HCEC 1CT (cell line): ENCODE measurements around the gene SLC35B4.

Experiments used
- DNase-seq: peaks from one replicate; pipeline ENCODE4 v3.0.0-alpha.2; 2017

Gene SLC35B4, protein sequence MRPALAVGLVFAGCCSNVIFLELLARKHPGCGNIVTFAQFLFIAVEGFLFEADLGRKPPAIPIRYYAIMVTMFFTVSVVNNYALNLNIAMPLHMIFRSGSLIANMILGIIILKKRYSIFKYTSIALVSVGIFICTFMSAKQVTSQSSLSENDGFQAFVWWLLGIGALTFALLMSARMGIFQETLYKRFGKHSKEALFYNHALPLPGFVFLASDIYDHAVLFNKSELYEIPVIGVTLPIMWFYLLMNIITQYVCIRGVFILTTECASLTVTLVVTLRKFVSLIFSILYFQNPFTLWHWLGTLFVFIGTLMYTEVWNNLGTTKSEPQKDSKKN

DNA sequence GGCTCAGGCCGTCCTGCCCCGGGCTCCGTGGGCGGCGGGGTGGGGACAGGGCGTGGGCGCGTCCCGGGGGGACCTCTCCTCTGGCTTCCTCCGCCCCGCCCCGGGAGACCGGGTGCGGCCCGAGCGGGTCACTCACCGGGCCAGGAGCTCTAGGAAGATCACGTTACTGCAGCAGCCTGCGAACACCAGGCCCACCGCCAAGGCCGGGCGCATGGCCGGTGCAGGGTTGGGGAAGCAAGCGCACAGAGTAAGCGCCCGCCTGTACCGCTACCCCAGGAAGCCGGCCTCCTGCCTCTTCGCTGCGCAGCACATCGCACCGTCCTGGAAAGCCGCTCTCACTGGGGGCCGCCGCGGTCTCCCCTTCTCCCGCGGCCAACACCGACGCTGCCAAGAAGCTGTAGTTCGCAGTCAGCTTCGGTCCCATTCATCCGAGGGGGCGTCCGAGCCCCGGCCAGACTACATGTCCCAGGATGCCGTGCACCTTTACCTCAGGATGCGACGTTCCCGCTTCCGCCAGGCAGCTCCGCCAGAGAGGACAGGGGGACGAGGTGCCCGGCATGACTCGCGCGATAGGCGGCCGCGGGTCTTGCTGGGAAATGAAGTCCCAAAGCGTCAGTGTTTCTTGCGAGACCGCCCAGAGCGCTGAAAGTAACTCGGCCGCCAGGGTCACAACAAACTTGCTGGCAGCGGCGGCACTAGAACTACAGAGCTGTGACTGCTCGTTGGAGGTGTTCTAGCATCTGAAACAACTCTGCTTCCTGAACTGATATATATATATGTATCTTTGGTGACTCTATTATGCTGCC, at the start of gene SLC35B4:
SLC35B4 (minus strand) TSS at position 392 of the 806 bp plus-strand sequence; CDS start at position 213, 179 bp downstream.
- DNase-seq = peak; percentile 98

DNA sequence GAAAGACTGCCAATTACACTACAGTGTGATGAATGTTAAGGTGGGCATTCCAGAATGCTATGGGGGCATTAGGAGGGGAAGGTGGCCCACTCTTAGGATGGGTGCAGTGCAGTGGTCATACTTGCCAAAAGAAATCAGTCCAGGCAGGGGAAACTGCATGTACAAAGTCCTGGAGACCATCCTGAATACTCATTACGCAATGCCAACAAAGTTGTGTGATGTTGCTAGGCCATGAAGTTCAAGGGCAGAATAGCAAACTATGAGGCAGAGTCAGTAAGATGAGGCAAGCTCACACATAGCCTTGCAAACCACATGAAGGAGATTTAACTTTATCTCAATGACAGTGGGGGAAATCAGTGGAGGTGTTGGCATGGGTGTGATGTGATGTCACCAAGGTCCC, 49.8 kb upstream of the SLC35B4 start:
- no peak for DNase-seq

DNA sequence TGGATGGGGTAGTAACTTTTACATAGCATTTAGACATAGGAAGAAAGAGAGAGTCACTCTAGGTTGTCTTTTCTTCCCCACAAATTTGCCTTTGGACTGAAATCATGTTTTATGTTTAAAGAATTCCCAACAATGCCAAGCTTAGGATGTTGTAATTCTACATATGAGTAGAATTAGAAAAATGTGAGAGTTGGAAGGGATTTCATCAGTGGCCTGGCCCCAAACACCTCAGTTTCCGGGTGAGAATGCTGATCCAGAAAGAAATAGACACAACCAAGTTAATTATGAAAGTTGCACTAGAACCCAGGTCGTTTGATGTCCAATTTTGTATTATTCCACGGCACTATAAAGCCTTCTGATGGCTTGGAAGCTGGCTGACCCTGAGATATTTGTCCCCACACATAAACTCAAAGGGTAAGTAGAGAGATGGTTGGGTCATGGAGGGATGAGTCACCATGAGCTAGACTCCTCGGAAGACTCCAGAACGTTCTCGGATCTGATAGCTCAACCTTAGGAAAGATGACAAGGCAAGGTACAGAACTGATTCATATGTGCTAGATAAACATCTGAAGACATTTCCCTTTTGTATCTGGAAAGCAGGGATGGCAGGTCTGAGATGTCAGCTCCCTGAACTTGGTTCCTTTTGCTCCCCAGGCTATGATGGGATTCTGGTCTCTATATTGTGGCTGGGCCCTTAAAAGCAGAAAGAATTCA, 48.8 kb upstream of the SLC35B4 start:
- peak; percentile 87 for DNase-seq

DNA sequence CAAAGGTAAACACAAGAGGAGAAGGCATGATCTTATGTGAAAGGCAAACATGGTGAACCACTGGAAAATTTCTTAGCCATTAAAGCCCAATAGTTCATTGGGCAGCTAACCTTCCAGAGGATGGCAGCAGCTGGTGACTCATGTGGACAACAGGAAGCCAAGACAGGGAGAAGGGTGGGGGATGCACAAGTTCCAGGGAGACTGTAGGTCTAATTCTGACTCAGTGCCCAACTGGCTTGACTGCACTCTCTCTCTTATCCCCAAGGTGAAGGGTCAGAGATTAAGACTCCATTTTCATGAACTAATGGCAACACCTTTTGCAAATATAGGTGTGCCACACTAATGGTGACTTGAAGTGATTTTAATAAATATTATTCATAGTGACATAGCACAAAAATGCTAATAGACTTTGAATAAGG, 47.9 kb upstream of the SLC35B4 start:
- peak; percentile 88 for DNase-seq

DNA sequence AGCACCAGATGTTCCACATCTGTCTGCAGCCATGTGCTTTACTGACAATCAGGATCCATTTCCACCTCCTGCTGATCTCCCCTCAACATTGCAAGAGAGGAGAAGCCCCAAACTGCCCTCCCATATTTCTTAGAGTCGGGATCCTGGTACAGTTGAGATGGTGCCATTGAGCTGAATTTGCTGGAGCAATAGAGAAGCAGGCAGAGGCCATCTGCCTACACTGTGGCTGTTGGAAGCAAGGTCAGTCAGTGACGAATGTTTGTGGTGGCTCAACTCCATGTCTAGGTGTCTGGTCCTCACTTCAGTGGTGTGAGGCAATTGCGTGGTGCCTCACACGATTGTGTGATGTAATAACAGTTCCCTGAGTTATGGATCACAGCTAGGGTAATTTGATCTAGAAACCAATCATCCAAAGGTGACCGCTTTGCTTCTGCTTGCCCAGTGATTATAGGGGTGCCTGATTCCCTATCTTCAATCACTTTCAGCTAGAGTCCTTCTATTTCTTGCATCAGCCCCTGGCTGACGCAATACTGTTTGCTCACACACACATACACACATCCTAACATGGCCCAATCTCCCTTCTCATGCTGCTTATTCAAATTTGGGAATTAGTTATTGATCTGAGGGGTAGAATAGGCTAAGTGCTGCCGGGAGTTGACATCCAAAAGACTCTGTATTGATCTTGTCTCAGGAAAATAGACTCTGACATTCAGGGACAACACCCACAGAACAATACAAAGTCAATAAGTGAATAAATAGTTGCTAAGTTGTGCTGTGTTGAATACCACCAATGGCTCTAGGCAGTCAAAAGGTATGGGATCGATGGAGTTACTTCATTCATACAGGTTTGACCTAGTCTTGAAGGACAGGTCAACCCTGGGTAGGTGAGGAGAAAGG, 46.1 kb upstream of the SLC35B4 start:
- DNase-seq = peak; percentile 59

DNA sequence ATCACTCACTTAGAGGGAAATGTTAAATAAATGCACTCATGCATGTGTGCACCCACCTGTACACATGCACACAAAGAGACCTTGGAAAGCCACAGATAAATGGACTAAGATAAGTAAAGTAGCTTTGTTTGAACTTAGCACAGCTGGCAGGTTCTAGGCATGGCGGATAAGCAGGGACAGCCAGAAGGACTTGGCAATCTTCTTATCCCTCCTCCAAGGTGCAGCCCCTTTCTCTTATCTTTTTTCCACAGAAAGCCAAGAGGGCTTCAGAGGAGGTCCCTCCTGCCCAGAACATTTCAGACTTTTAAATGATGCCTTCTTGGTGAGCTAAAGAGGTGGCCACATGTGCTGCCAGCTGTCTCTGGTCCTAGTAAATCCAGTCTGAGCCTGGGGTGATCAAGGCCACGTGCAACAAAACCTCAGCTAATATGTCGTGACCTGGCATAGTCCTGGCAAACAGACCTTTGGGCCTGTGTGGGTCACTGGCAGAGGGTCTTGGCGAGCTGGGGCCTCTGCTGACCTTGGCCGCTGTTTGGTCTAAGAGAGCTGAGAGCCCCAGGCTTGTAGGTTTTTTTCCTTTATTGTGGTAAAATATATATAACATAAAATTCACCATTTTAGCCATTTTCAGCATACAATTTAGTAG, 43.2 kb upstream of the SLC35B4 start:
- no peak for DNase-seq

DNA sequence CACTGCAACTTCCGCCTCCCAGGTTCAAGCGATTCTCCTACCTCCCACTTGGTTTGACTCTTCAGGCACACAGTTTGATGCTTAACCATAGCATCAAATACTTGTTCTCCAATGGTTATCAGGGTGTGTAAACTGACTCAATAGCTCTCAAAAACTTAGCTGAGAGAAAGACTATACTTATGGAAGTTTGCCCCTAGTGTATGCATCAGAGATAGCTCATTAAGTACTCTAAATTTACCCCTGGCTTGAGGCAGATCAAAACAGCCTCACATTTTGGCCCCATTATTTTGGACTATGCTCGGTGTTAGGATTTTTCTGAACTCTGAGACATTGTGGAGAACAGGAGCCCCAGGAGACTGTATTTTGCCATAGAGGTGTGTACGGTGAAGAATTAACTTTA, 40.8 kb upstream of the SLC35B4 start:
- peak; percentile 26 for DNase-seq

DNA sequence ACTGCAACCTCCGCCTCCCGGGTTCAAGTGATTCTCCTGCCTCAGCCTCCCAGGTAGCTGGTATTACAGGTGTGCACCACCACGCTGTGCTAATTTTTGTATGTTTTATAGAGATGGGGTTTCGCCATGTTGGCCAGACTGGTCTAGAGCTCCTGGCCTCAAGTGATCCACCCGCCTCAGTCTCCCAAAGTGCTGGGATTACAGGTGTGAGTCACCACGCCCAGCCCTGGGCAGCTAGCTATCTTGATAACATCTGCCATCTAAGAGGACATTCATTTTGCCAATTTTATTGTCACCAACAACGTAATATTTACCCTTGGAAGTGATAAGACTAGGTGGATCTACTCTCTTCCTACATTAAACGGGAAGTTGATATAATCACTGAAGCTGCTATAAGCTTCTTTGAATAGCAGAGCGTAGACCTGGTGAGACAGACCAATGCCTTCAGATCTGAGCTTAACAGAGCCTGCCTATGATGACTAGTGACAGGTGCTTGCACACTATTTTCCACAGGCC, 39.7 kb upstream of the SLC35B4 start:
- DNase-seq = no peak

DNA sequence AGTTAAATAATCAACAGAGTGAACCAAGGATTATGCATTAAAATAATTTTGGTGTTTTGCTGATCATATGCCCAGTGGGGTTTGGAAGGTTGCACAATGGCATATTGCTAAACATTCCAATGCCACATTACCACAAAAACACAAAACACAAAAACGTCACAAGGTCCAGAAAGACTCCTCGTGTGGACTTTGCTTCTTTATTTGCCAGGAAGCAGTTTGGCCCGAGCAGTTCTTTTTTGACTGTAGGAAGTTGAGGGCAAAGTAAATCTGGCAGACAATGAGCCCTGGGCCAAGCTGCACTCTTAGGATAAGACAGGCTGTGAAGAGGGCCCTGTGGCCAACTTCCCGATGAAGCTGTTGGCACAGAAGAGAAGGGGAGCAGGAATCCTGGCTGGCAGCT, 39.2 kb upstream of the SLC35B4 start:
- no peak for DNase-seq

DNA sequence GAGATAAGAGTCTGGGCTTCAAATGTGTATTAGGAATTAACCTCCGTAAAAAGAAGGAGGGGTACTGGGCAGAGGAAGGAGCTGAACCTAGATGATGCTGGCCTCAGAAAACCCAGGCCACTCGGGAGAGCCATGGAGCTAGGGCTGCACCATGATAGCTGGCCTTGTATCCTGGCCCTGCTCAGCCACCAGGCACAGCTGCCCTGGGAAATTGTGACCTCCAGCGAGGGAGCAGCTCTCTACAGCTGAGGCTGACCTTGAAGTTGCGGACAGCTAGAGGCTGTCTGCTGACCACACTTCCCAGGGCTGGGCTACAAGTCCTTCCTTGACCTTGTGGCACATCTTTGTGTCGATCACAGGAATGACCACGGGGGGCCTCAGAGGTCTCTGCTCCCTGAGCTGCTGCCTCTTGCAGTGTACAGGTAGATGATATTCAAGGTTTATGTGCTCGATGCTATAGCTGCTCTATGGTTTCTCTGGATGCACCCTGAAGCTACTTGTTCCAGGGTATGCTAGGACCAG, 38.3 kb upstream of the SLC35B4 start:
- no peak for DNase-seq

DNA sequence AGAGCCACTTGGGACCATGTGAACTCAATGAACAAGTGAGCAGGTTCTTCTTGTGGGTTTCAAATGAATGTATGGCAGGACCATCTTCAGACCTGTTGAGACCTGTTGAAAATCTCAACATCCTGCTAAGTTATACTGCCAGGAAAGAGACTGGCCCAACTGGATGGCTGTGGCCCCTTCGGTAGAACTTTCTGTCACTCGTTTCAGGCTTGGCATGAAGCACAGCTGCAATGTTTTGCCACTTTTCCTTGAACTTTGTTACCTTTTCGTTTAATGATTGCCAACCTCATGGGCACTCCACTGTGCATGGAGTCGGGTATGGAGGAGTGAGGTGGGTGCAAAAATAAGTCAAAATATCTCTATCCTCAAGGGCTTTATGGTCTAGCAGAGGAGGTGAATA, 36.7 kb upstream of the SLC35B4 start:
- DNase-seq = no peak

DNA sequence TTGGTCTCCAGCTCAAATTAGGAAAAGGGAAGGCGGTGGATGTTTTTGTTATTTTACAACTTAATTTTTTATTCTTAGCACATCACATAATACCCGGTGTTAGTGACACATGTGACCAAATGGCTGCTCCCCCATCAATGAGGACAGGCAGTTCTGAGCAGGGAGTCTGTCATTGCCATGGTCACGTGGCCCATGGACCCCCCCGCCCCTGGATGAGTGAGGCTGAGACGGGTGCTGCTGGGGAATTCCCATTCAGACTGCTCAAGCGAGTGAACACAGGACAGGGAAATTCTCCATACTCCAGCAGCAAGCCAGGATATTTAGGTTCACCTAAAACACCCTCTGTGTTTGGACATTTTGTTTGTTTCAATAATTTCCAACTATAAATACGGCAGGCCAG, 34.7 kb upstream of the SLC35B4 start:
- DNase-seq = no peak

DNA sequence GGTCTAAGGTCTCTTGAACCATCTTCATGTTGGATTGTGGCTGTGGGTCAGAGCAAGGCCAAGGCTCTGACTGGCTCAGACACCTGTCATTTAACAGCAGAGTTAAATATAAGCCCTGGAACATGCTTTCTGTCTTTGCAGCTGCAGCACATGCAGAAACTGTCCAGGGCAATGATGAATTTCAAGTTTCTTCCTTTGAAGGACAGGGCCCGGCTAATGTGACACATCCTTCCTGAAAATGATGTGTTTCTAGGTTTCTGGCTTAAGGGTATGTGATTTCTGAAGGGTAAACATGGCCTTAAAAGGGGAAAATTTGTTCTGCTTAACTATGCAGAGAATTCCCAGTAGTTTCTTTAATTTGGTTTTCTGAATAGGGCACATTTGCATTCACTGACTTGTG, 34.0 kb upstream of the SLC35B4 start:
- DNase-seq = no peak

DNA sequence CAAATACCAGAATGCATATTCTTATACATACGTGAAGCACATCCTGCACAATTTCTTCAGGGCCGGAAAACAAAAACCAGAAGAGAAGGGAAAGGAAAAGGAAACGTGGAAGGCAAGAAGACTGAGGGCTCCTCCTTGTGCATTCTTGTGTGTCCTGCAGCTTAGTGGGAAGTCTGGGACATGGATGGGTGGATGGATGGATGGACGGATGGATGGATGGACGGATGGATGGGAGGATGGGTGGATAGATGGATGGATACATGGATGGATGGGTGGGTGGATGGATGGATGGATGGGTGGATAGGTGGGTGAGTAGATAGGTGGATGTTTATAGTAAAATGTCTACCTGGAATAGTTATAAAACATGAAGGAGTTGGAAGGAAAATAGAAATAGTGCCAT, 30.8 kb upstream of the SLC35B4 start:
- DNase-seq = no peak

DNA sequence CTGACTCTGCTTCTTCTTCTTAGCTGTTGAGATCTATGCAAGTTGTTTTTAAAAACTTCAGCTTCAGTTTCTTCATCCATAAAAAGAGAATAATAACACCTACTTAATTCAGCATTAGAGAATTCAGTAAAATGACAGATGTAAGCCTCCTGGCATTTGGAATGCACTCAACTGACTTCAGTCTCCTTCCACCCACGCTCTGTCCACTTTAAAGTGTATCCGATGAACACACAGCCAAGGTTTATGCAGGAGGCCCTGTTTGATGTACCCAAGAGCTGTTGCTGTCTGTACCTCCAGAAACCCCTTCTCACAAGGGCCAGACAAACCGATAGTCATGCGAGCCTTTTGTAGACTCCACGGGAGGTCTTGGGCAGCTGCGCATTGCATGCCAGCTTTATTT, 27.1 kb upstream of the SLC35B4 start:
- no peak for DNase-seq

DNA sequence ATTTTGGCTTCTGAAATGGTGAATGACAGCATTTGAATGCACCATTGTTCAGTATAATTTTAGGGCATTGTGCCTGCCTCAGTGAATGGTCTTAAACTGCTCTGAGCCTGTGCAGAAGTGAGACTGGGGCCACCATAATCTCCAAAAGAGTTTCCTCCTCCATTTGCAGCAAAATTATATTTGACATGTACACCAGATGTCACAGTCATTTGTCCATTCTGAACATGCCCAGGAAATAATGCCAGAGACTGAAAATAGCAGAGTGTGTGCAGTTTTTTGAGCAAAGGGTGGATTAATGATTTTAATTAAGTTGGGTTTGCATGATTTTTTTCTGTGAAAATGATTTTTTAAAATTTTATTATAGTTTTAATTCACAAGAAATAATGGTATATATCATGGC, 26.4 kb upstream of the SLC35B4 start:
- no peak for DNase-seq

DNA sequence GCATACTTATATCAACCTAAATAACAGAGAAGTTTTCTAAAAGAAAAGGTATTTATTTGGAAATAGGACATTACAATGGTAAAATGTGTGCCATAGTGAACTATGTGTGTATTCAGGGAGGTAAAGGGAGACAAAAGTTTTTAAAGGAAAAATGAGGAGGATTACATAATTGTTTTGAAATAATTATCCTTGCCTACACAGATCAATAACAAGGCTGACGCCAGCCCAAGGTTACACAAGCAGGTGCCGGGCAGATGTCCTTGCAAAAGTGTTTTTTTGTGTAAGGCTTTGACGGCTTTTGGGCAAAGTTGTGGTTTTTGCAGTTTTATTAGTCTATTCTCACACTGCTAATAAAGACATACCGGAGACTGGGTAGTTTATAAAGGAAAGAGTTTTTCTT, 22.7 kb upstream of the SLC35B4 start:
- DNase-seq = no peak

DNA sequence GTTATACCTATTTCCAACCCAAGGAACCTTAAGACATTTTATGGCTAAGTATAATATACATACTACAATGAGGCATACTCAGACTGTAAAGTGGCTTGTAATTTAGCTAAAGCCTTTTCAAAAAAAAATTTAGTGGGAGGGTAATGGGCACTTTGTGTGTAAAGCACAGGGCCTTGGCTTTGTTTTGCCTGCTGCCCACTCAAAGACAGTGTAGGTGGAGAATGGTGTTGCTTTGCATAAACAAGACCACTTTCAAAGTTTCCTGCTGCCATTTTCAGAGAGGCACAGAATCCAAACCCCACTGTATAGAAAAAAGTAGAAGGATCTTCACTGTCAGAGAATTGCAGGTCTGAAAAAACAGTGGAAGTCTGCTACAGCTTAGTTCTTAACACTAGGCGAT, 21.2 kb upstream of the SLC35B4 start:
- DNase-seq = no peak

DNA sequence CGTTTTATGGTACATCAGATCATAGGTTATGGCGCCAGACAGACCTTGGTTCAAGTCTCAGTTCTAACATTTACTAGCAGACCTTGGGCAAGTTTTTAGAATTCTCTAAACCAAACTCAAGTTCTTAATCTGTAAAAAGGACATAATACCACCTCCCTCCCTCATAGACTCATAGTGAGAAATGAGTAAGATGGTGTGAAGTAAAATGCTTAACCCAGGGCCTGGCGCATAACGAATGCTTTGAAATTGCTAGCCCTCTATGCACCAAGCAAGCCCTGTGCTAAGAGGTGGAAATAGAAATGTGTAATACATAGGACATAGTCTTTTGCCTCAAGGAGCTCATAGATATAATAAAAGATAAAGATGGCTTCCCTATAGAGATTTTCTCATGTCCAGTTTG, 17.7 kb upstream of the SLC35B4 start:
- DNase-seq = no peak

DNA sequence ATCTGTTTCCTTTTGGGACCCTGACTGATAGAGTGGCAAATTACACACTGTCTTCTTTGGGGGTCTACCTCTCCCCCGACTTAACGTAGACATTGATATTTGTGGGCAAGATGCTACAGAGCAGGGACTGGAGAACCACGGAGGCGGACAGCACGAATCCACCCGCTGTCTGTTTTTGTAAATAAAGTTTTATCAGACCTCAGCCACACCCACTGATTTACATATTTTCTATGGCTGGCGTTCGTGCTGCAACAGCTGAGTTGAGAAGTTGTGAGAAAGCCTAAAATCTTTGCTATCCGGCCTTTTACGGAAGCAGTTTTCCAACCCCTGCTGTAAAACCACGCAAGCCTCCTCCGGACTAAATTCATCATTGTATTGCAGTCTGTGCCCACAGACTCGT, 17.2 kb upstream of the SLC35B4 start:
- no peak for DNase-seq

DNA sequence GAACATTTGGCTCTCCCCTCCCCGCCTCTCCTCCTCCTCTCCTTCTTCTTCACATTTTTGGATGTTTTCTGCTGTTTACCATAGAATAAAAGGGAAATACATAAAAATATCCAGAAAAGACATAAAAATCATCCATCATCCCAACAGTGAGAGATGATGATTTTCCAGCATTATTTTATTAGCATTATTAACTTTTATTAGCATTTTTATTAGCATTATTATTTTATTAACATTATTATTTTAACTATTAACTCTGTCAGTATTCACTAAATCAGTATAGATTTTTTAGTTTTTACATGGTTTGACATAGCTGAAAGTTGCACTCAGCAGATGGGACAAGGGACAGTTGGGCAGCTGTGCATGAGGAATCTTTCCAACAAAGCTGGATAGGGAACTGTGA, 16.2 kb upstream of the SLC35B4 start:
- no peak for DNase-seq

DNA sequence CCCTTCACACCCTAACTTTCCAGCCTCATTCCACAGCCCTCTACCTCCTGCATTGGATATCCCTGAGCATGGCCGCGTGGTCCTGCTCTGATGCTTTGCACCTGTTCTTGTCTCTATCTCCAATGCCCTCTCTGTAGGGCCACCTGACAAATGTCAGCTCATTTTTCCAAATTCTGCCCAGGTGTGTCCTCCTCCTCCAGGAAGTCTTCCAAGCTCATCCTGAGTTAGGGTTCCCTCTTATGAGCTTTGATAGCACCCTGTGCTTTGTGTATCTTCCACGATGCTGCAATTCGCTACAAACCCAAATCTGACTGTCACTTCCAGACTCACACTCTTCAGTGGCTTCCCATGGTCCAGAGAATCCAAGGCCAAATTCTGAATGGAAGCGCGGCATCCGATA, 14.7 kb upstream of the SLC35B4 start:
- DNase-seq = no peak
